Mesodermal cell (in vitro differentiated cells): ENCODE measurements around the gene LAP3.

Source experiments
- H3K27ac ChIP-seq: 2 replicates; pipeline ENCODE4 v1.7.0; 2013; ENCODE audit warnings: mild to moderate bottlenecking, low read depth, low read length, moderate library complexity; ENCODE audit not compliant: severe bottlenecking
- H3K36me3 ChIP-seq: 2 replicates; pipeline ENCODE4 v1.7.1; 2013; ENCODE audit warnings: mild to moderate bottlenecking, low read length, moderate library complexity; ENCODE audit not compliant: control insufficient read depth, insufficient read depth
- H3K4me1 ChIP-seq: one replicate; pipeline ENCODE4 v1.7.1; 2013; ENCODE audit warnings: mild to moderate bottlenecking, low read length; ENCODE audit not compliant: insufficient read depth, control insufficient read depth, poor library complexity, severe bottlenecking
- H3K4me3 ChIP-seq: 2 replicates; pipeline ENCODE4 v1.7.0; 2013; ENCODE audit warnings: low read length, control low read depth, mild to moderate bottlenecking; ENCODE audit not compliant: insufficient read depth, poor library complexity, severe bottlenecking; ENCODE audit errors: extremely low read depth
- H3K9me3 ChIP-seq: 2 replicates; pipeline ENCODE4 v1.7.1; 2013; ENCODE audit warnings: mild to moderate bottlenecking, low read length, moderate library complexity; ENCODE audit not compliant: control insufficient read depth
- WGBS, 2 experiments: methylation state at CpG; one replicate each; pipeline ENCODE4 v1.1.5; 2013; ENCODE audit warnings: missing lambda C conversion rate in 2 of 2; ENCODE audit not compliant: insufficient coverage in 2 of 2; 5-methylcytosine and 5-hydroxymethylcytosine counted together

LAP3 gene

GRCh38 chr4:17646693-17647092, 69.7 kb downstream of the LAP3 start:
- Histone ChIP-seq H3K36me3 (no peaks in the 10 kb centered on the region), H3K9me3 (no peaks in the 10 kb centered on the region), H3K27ac (no peak overlapping the region), H3K4me1 (no peaks in the 10 kb centered on the region), H3K4me3 (no peak overlapping the region)
- 95 to 100% methylated on average over 2 to 3 of the region's 3 CpGs for whole genome bisulfite sequencing, 2 experiments

- H3K27ac ChIP-seq, result no peak overlapping the region
- WGBS, 2 experiments, result 85 to 89% methylated on average over 3 to 7 of the region's 9 CpGs
- H3K4me1 ChIP-seq, result no peaks in the 10 kb centered on the region
- no peaks in the 10 kb centered on the region for H3K36me3 ChIP-seq
- no peak overlapping the region for H3K4me3 ChIP-seq
- H3K9me3 ChIP-seq, result no peaks in the 10 kb centered on the region
Measured at GRCh38 chr4:17647176-17647806, 70.3 kb downstream of the LAP3 start.

- Histone ChIP-seq H3K9me3 (no peaks in the 10 kb centered on the region), H3K4me1 (no peaks in the 10 kb centered on the region), H3K27ac (no peak overlapping the region), H3K36me3 (no peaks in the 10 kb centered on the region), H3K4me3 (no peak overlapping the region)
- 62 to 64% methylated on average over 1 to 2 of the region's 5 CpGs for WGBS, 2 experiments
Measured at GRCh38 chr4:17647927-17648326, 70.9 kb downstream of the LAP3 start.

GRCh38 chr4:17650406-17650805, 73.4 kb downstream of the LAP3 start:
- Histone ChIP-seq H3K27ac (no peak overlapping the region), H3K4me3 (no peak overlapping the region), H3K36me3 (no peaks in the 10 kb centered on the region), H3K9me3 (no peaks in the 10 kb centered on the region), H3K4me1 (no peaks in the 10 kb centered on the region)
- WGBS, 2 experiments, result 100% methylated on average over 1 of the region's 2 CpGs; no CpG with 5 or more reads in 1 of the 2 experiments

- no peaks in the 10 kb centered on the region for H3K36me3 ChIP-seq
- no peaks in the 10 kb centered on the region for H3K9me3 ChIP-seq
- H3K27ac ChIP-seq, result no peak overlapping the region
- no peak overlapping the region for H3K4me3 ChIP-seq
- no peaks in the 10 kb centered on the region for H3K4me1 ChIP-seq
- WGBS, 2 experiments, result 73 to 78% methylated on average over 7 of the region's 8 CpGs
Measured at GRCh38 chr4:17654701-17655100, 77.7 kb downstream of the LAP3 start.

- WGBS, 2 experiments, result 83% methylated on average over 1 of the region's 1 CpG; no CpG with 5 or more reads in 1 of the 2 experiments
- Histone ChIP-seq H3K9me3 (no peaks in the 10 kb centered on the region), H3K27ac (no peak overlapping the region), H3K36me3 (no peaks in the 10 kb centered on the region), H3K4me1 (no peaks in the 10 kb centered on the region), H3K4me3 (no peak overlapping the region)
Measured at GRCh38 chr4:17657090-17657489, 80.1 kb downstream of the LAP3 start.
